Gastroesophageal sphincter (tissue), 4 donors: ENCODE measurements around the gene ZCCHC24. TPM values are rescaled to one million over a fixed set of nuclear protein-coding genes. Genes with fewer than 3 reads are reported as not detected.

Experiments used
- ATAC-seq: fragments of 150-250 bp; one replicate; pipeline ENCODE4 v1.9.1; 2016; ENCODE audit warnings: mild to moderate bottlenecking, moderate library complexity
- H3K27ac ChIP-seq, 4 donors: fragments of 200-600 bp; sonication (generic) in 3 of 4; 1 replicate in 3 of 4; 2 replicates in 1 of 4; pipeline ENCODE4 v1.5.1; 2016 to 2019
- H3K27me3 ChIP-seq: fragments of 200-600 bp; sonication (generic); one replicate; pipeline ENCODE4 v1.5.1; 2019
- H3K36me3 ChIP-seq, 2 donors: fragments of 200-600 bp; sonication (generic); one replicate each; pipeline ENCODE4 v1.5.1; 2019; ENCODE audit warnings: control low read depth in 1 of 2
- H3K4me1 ChIP-seq, 3 donors: fragments of 200-600 bp; sonication (generic); 1 replicate in 2 of 3; 2 replicates in 1 of 3; pipeline ENCODE4 v1.5.1; 2016 to 2019; ENCODE audit warnings: control low read depth in 2 of 3
- H3K4me3 ChIP-seq, 2 donors: fragments of 200-600 bp; sonication (generic); one replicate each; pipeline ENCODE4 v1.5.1; 2019; ENCODE audit warnings: mild to moderate bottlenecking in 1 of 2, moderate library complexity in 1 of 2
- H3K9me3 ChIP-seq, 3 donors: fragments of 200-600 bp; sonication (generic); one replicate each; pipeline ENCODE4 v1.5.1; 2017 to 2019; ENCODE audit warnings: control low read depth in 2 of 3
- EP300 ChIP-seq: sonication (generic); formaldehyde crosslinking; IDR thresholded peaks from one replicate; pipeline ENCODE4 v1.6.1; 2017; ENCODE audit warnings: antibody characterized with exemption, mild to moderate bottlenecking
- POLR2A ChIP-seq, 2 donors: fragments of 450-650 bp; IDR thresholded peaks; one replicate each; pipeline ENCODE4 v1.6.1; 2017; ENCODE audit warnings: antibody characterized with exemption in 2 of 2, mild to moderate bottlenecking in 2 of 2, moderate library complexity in 1 of 2
- POLR2AphosphoS5 ChIP-seq: sonication (generic); formaldehyde crosslinking; IDR thresholded peaks from one replicate; pipeline ENCODE4 v1.6.1; 2017; ENCODE audit warnings: antibody characterized with exemption
- WGBS, 2 donors: methylation state at CpG; one replicate each; pipeline ENCODE4 v1.1.5; 2018; ENCODE audit warnings: low coverage in 1 of 2; 5-methylcytosine and 5-hydroxymethylcytosine counted together
- total RNA-seq, 4 donors: library from RNA; depleted of rRNA; stranded (reverse); fragments of >200 nt; gene quantifications; one replicate each; pipeline ENCODE4 v1.1.0, GENCODE V29; 2016
- TF ChIP-seq, protein P1 (sequence below), 4 experiments: fragments of 200-600 bp in 2 of 4; fragments of 450-650 bp in 2 of 4; sonication (generic) in 1 of 4; IDR thresholded peaks; one replicate each; pipeline ENCODE4 v1.5.1; 2017 to 2019; ENCODE audit warnings: antibody characterized with exemption in 4 of 4, mild to moderate bottlenecking in 2 of 4, moderate library complexity in 2 of 4

ZCCHC24 gene
- total RNA-seq, 4 donors from 2014 or later, result 60.5 to 186 (median 84.1) TPM

DNA sequence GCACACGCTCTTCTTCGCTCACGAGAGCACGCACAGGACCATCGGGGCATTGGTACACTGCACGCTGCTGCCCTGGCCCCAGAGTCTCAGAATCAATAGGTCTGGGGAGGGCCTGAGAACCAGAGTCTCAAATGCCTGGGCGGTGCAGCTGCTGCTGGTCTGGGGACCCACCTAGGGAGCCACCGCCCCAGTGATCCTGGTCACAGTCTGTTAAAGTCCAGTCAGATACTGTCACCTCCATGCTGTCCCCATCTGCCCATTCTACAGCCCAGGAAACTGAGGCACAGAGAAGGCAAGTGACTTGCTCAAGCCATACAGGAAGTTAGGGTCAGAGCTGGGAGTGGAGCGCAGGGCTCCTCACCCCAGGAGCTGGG lies 38.0 kb downstream of the ZCCHC24 start:
- peaks cover 0 to 20% (median 17%) of the 10 kb centered on the region in 3 donors for H3K4me1 ChIP-seq
- no peak for TF ChIP-seq POLR2AphosphoS5
- TF ChIP-seq POLR2A (IDR thresholded peaks at IDR 0.05), result no peak
- TF ChIP-seq, protein P1, sequence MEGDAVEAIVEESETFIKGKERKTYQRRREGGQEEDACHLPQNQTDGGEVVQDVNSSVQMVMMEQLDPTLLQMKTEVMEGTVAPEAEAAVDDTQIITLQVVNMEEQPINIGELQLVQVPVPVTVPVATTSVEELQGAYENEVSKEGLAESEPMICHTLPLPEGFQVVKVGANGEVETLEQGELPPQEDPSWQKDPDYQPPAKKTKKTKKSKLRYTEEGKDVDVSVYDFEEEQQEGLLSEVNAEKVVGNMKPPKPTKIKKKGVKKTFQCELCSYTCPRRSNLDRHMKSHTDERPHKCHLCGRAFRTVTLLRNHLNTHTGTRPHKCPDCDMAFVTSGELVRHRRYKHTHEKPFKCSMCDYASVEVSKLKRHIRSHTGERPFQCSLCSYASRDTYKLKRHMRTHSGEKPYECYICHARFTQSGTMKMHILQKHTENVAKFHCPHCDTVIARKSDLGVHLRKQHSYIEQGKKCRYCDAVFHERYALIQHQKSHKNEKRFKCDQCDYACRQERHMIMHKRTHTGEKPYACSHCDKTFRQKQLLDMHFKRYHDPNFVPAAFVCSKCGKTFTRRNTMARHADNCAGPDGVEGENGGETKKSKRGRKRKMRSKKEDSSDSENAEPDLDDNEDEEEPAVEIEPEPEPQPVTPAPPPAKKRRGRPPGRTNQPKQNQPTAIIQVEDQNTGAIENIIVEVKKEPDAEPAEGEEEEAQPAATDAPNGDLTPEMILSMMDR (IDR thresholded peaks at IDR 0.05), result no peak
- TF ChIP-seq EP300, result no peak
- no peak overlapping the region for H3K4me3 ChIP-seq
- peak overlapping the region in 1 of 4 donors; percentile 2 for H3K27ac ChIP-seq
- no peaks in the 10 kb centered on the region for H3K36me3 ChIP-seq
- no peak for ATAC-seq
- H3K9me3 ChIP-seq, result no peaks in the 10 kb centered on the region
- no peaks in the 10 kb centered on the region for H3K27me3 ChIP-seq
- WGBS, 2 donors, result 40% methylated on average over 2 of the region's 9 CpGs; no CpG with 5 or more reads in 1 of the 2 donors

GRCh38 chr10:79406683-79407422 lies 38.6 kb downstream of the ZCCHC24 start:
- ATAC-seq, result no peak
- peaks cover 0 to 22% (median 22%) of the 10 kb centered on the region in 3 donors for H3K4me1 ChIP-seq
- H3K27me3 ChIP-seq, result no peaks in the 10 kb centered on the region
- WGBS, 2 donors, result 50 to 80% methylated on average over 1 to 5 of the region's 13 CpGs
- H3K4me3 ChIP-seq, result no peak overlapping the region
- TF ChIP-seq POLR2A (IDR thresholded peaks at IDR 0.05), result no peak
- no peak for TF ChIP-seq POLR2AphosphoS5
- TF ChIP-seq EP300, result no peak
- no peaks in the 10 kb centered on the region for H3K36me3 ChIP-seq
- H3K27ac ChIP-seq, result no peak overlapping the region
- no peaks in the 10 kb centered on the region for H3K9me3 ChIP-seq

DNA sequence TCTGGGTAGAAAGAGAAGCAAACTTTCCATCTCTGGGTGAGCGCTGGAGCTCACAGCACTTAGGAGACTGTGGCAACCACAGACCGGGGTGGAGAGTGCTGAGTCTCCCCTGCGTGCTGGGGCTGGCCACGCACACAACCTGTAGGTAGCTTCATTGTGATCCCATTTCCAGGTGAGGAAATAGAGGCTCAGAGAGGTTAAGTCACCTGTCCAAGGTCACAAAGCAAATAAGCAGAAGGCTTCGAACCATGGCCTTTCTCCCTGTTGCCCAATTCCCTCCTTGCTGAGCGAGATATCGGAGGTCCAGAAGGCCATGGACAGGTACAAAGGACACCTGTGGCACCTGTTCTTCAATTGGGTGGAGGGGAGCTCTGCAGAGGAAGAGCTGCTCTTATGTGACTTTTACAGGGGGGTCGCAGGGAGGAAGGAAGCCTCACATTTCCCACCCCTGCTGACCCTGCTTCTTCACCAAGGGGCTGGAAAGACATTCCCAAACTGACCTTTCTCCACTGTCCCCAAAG lies 39.4 kb downstream of the ZCCHC24 start:
- Histone ChIP-seq H3K4me3 (no peak overlapping the region), H3K36me3 (no peaks in the 10 kb centered on the region), H3K9me3 (no peaks in the 10 kb centered on the region), H3K27ac (no peak overlapping the region), H3K27me3 (no peaks in the 10 kb centered on the region), H3K4me1 (peaks cover 0 to 30% (median 23%) of the 10 kb centered on the region in 3 donors)
- no peak for TF ChIP-seq POLR2AphosphoS5
- TF ChIP-seq, protein P1 (IDR thresholded peaks at IDR 0.05), result no peak
- TF ChIP-seq POLR2A (IDR thresholded peaks at IDR 0.05), result no peak
- TF ChIP-seq EP300, result no peak
- WGBS, 2 donors, result 65 to 86% methylated on average over 2 to 4 of the region's 8 CpGs
- no peak for ATAC-seq

- TF ChIP-seq, protein P1 (IDR thresholded peaks at IDR 0.05), result no peak
- TF ChIP-seq POLR2A (IDR thresholded peaks at IDR 0.05) (no peak), EP300 (no peak), POLR2AphosphoS5 (no peak)
- ATAC-seq, result no peak
- peak overlapping the region in 1 of 4 donors; percentile 12 for H3K27ac ChIP-seq
- 29% methylated on average over 3 of the region's 13 CpGs; no CpG with 5 or more reads in 1 of the 2 donors for WGBS, 2 donors
- H3K9me3 ChIP-seq, result no peaks in the 10 kb centered on the region
- peaks cover 0 to 36% (median 28%) of the 10 kb centered on the region in 3 donors for H3K4me1 ChIP-seq
- no peaks in the 10 kb centered on the region for H3K27me3 ChIP-seq
- H3K36me3 ChIP-seq, result no peaks in the 10 kb centered on the region
- no peak overlapping the region for H3K4me3 ChIP-seq
These were observed 40.0 kb downstream of the ZCCHC24 start for GRCh38 chr10:79405221-79405994.

DNA sequence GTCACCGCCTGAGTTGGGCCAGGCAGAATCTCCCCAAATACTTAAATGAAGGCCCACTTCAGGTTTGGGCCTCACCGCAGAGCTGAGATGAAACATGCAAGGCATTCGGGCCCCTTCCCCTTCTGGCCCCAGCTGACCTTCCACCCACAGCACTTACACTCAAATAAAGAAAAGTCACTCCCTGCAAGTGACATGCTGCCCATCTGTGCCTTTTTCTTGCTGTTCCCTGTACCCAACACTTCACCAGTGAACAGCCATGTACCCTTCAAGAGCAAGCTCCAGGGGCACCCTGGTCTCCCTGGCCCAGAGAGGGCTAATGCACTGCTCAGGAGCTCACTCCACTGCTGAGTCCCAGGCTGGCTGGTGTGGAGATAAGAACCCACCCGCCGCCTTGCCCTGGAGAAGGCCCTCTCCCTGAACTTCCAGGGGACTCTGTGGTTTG lies 40.7 kb downstream of the ZCCHC24 start:
- H3K27ac ChIP-seq, result peak overlapping the region in 1 of 4 donors; percentile 2
- H3K9me3 ChIP-seq, result no peaks in the 10 kb centered on the region
- H3K36me3 ChIP-seq, result no peaks in the 10 kb centered on the region
- WGBS, 2 donors, result 36 to 40% methylated on average over 2 to 3 of the region's 5 CpGs
- ATAC-seq, result no peak
- no peak for TF ChIP-seq POLR2AphosphoS5
- TF ChIP-seq POLR2A (IDR thresholded peaks at IDR 0.05), result no peak
- H3K4me1 ChIP-seq, result peaks cover 0 to 43% (median 29%) of the 10 kb centered on the region in 3 donors
- no peak overlapping the region for H3K4me3 ChIP-seq
- H3K27me3 ChIP-seq, result no peaks in the 10 kb centered on the region
